Mesendoderm (in vitro differentiated cells): ENCODE measurements around the gene DNAJC1.

Experiments
- DNase-seq: peaks from one replicate; pipeline ENCODE4 v3.0.0; 2013
- H2AK5ac ChIP-seq: 2 replicates; pipeline ENCODE4 v1.6.1; 2013; ENCODE audit warnings: low read length, inconsistent platforms
- H2BK120ac ChIP-seq: 2 replicates; pipeline ENCODE4 v1.6.1; 2013; ENCODE audit warnings: low read depth, mild to moderate bottlenecking, low read length, moderate library complexity, mixed read lengths
- H2BK15ac ChIP-seq: replicated peaks from 2 replicates; pipeline ENCODE4 v1.6.1; 2013; ENCODE audit warnings: low read depth, mild to moderate bottlenecking, moderate library complexity
- H2BK5ac ChIP-seq: 2 replicates; pipeline ENCODE4 v1.6.1; 2013; ENCODE audit warnings: low read length, inconsistent platforms
- H3K18ac ChIP-seq: 2 replicates; pipeline ENCODE4 v1.6.1; 2013; ENCODE audit warnings: mild to moderate bottlenecking, low read length, mixed read lengths
- H3K23ac ChIP-seq: one replicate; pipeline ENCODE4 v1.6.1; 2013; ENCODE audit warnings: low read length
- H3K27ac ChIP-seq: 2 replicates; pipeline ENCODE4 v1.5.1; 2013; ENCODE audit warnings: low read depth, mild to moderate bottlenecking, inconsistent platforms, low read length, moderate library complexity
- H3K27me3 ChIP-seq: 2 replicates; pipeline ENCODE4 v1.6.1; 2013; ENCODE audit warnings: low read length, control low read depth, mild to moderate bottlenecking, inconsistent platforms; ENCODE audit not compliant: insufficient read depth, poor library complexity
- H3K36me3 ChIP-seq: 2 replicates; pipeline ENCODE4 v1.6.1; 2013; ENCODE audit warnings: low read length, inconsistent platforms; ENCODE audit not compliant: control insufficient read depth, insufficient read depth
- H3K4ac ChIP-seq: one replicate; pipeline ENCODE4 v1.6.1; 2013; ENCODE audit warnings: low read depth, mild to moderate bottlenecking, low read length, moderate library complexity
- H3K4me1 ChIP-seq: 2 replicates; pipeline ENCODE4 v1.6.1; 2013; ENCODE audit warnings: low read depth, low read length, inconsistent platforms; ENCODE audit not compliant: control insufficient read depth
- H3K4me2 ChIP-seq: 2 replicates; pipeline ENCODE4 v1.6.1; 2013; ENCODE audit warnings: low read length
- H3K4me3 ChIP-seq: 2 replicates; pipeline ENCODE4 v1.5.1; 2013; ENCODE audit warnings: mild to moderate bottlenecking, low read length
- H3K56ac ChIP-seq: one replicate; pipeline ENCODE4 v1.6.1; 2013; ENCODE audit warnings: low read length
- H3K79me1 ChIP-seq: 2 replicates; pipeline ENCODE4 v1.6.1; 2013; ENCODE audit warnings: low read length, inconsistent platforms
- H3K79me2 ChIP-seq: 2 replicates; pipeline ENCODE4 v1.6.1; 2013; ENCODE audit warnings: mild to moderate bottlenecking, low read length; ENCODE audit not compliant: control insufficient read depth, insufficient read depth
- H3K9ac ChIP-seq: 2 replicates; pipeline ENCODE4 v1.6.1; 2013; ENCODE audit warnings: low read length, inconsistent platforms
- H4K5ac ChIP-seq: one replicate; pipeline ENCODE4 v1.6.1; 2013; ENCODE audit warnings: low read length
- H4K8ac ChIP-seq: one replicate; pipeline ENCODE4 v1.6.1; 2013; ENCODE audit warnings: low read depth, mild to moderate bottlenecking, control low read depth, low read length, moderate library complexity
- WGBS: extraction: QIAGEN DNeasy Blood & Tissue Kit; methylation state at CpG from one replicate; pipeline ENCODE4 v1.1.7; 2013; ENCODE audit warnings: low lambda C conversion rate, missing lambda C conversion rate; ENCODE audit not compliant: insufficient coverage; ENCODE audit errors: extremely low coverage; 5-methylcytosine and 5-hydroxymethylcytosine counted together

DNAJC1 gene

DNA sequence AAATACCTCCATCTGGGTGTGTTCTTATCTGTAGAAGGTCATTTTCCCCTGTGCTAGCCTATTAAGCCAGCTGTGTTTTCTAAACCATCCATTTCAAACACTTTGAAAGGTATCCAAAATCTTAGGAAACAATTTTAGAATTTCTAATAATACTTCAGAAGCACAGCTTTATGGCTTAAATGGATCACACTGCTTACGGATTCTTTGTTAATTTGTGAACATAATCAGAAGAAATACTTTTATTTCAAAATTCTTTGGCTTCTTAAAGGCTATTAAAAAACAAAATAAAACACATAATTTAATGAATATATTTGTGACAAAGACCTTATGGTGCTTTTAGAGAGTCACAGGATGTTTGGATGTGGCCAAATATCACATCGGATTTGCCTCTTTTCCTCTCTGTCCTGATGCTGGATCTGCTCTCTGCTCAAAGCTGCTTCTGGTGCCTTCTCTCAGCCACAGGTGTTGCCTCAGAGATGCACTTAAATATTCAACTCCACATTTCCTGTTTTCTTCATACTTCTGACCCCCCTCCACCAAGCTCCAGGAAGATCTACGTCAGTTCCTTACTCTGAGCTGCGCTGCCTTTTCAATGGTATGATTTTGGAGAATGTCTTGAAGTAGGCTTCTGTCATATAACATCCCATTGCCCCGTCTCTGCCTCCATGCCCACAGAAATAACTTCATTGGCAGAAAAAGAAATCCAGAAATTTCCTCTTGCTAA lies 238.9 kb downstream of the DNAJC1 start:
- Histone ChIP-seq H3K4me2 (no peak overlapping the region), H3K36me3 (no peaks in the 10 kb centered on the region), H3K27ac (no peak overlapping the region), H3K27me3 (no peaks in the 10 kb centered on the region), H2AK5ac (no peak overlapping the region), H4K5ac (no peak overlapping the region), H3K9ac (no peak overlapping the region), H3K79me2 (no peaks in the 10 kb centered on the region), H3K56ac (no peak overlapping the region), H3K18ac (no peak overlapping the region), H2BK5ac (no peak overlapping the region), H3K4me1 (no peaks in the 10 kb centered on the region), H3K23ac (no peak overlapping the region), H3K4ac (no peak overlapping the region), H4K8ac (no peak overlapping the region), H3K4me3 (no peak overlapping the region), H3K79me1 (no peaks in the 10 kb centered on the region), H2BK15ac (no peak overlapping the region), H2BK120ac (no peak overlapping the region)
- no CpG with 5 or more reads among the region's 5 CpGs for WGBS
- DNase-seq: no peak

GRCh38 chr10:21760332-21760731 lies 243.2 kb downstream of the DNAJC1 start:
- H3K4ac ChIP-seq: no peak overlapping the region
- H2AK5ac ChIP-seq: no peak overlapping the region
- no peak overlapping the region for H3K9ac ChIP-seq
- H3K4me3 ChIP-seq: no peak overlapping the region
- peaks cover 9% of the 10 kb centered on the region for H3K4me1 ChIP-seq
- H3K4me2 ChIP-seq: no peak overlapping the region
- no CpG with 5 or more reads among the region's 2 CpGs for WGBS
- no peak overlapping the region for H2BK15ac ChIP-seq
- no peak for DNase-seq
- H3K18ac ChIP-seq: no peak overlapping the region
- no peak overlapping the region for H3K23ac ChIP-seq
- H2BK120ac ChIP-seq: no peak overlapping the region
- H3K56ac ChIP-seq: no peak overlapping the region
- no peak overlapping the region for H4K5ac ChIP-seq
- H3K79me2 ChIP-seq: no peaks in the 10 kb centered on the region
- no peak overlapping the region for H2BK5ac ChIP-seq
- H4K8ac ChIP-seq: no peak overlapping the region
- H3K36me3 ChIP-seq: no peaks in the 10 kb centered on the region
- H3K27me3 ChIP-seq: no peaks in the 10 kb centered on the region
- H3K79me1 ChIP-seq: no peaks in the 10 kb centered on the region
- H3K27ac ChIP-seq: no peak overlapping the region

DNA sequence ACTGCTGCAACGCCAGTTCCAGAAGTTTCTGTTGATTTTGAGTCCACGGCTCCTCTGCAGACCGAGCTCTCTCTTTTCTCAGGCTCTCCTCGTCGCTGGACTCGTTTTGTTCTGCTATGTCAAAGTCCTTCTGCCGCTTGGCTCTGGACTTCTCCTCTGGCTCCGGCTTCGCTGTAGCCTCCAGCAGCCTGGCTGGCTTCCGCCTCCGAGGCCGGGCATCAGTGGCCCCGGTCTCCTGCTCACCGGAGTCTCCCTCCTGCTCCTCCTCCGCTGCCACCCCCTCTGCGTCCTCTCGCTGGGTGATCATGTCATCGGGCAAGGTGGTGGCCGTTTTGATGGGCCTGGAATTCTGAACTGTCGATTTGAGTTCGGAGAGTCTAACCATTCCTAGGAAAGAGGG lies 244.3 kb downstream of the DNAJC1 start:
- H2BK15ac ChIP-seq: no peak overlapping the region
- H3K27ac ChIP-seq: no peak overlapping the region
- no peak overlapping the region for H2AK5ac ChIP-seq
- no peaks in the 10 kb centered on the region for H3K27me3 ChIP-seq
- H3K79me2 ChIP-seq: no peaks in the 10 kb centered on the region
- H3K36me3 ChIP-seq: no peaks in the 10 kb centered on the region
- H2BK5ac ChIP-seq: no peak overlapping the region
- no peak overlapping the region for H4K8ac ChIP-seq
- no peak overlapping the region for H3K4me2 ChIP-seq
- DNase-seq: no peak
- peaks cover 9% of the 10 kb centered on the region for H3K4me1 ChIP-seq
- no CpG with 5 or more reads among the region's 21 CpGs for WGBS
- H3K9ac ChIP-seq: no peak overlapping the region
- H3K79me1 ChIP-seq: no peaks in the 10 kb centered on the region
- no peak overlapping the region for H2BK120ac ChIP-seq
- H3K4ac ChIP-seq: no peak overlapping the region
- H3K18ac ChIP-seq: no peak overlapping the region
- no peak overlapping the region for H3K56ac ChIP-seq
- no peak overlapping the region for H4K5ac ChIP-seq
- no peak overlapping the region for H3K23ac ChIP-seq
- no peak overlapping the region for H3K4me3 ChIP-seq

GRCh38 chr10:21758696-21759095 lies 244.8 kb downstream of the DNAJC1 start:
- no peaks in the 10 kb centered on the region for H3K79me1 ChIP-seq
- H3K4me1 ChIP-seq: peaks cover 9% of the 10 kb centered on the region
- H3K18ac ChIP-seq: no peak overlapping the region
- no peak overlapping the region for H3K27ac ChIP-seq
- H4K5ac ChIP-seq: no peak overlapping the region
- no peaks in the 10 kb centered on the region for H3K27me3 ChIP-seq
- no peak overlapping the region for H3K56ac ChIP-seq
- no peaks in the 10 kb centered on the region for H3K79me2 ChIP-seq
- no CpG with 5 or more reads among the region's 7 CpGs for WGBS
- no peak overlapping the region for H2AK5ac ChIP-seq
- no peak overlapping the region for H3K9ac ChIP-seq
- no peak overlapping the region for H2BK120ac ChIP-seq
- no peak for DNase-seq
- H2BK15ac ChIP-seq: no peak overlapping the region
- no peaks in the 10 kb centered on the region for H3K36me3 ChIP-seq
- H3K4me2 ChIP-seq: no peak overlapping the region
- no peak overlapping the region for H4K8ac ChIP-seq
- H3K23ac ChIP-seq: no peak overlapping the region
- H3K4me3 ChIP-seq: no peak overlapping the region
- no peak overlapping the region for H2BK5ac ChIP-seq
- H3K4ac ChIP-seq: no peak overlapping the region

DNA sequence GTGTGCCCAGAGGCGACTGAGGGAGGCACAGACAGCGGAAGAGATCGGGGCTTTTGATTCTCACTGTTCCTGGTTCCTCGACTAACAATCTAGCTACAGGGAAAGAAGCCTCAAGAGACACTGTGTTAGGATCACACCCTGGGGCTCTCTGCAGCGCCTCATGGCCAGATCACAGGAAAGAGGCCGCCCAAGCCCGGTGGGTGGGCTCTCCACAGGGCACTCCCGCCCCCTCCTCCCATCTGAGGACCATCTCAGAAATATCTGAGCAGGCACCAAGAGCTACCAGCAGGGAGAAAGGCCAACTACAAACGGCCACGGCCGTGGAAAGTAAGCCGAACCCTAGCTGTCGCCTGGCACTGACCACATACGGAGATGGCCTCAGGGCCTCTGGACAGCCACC lies 245.3 kb downstream of the DNAJC1 start:
- H3K79me2 ChIP-seq: no peaks in the 10 kb centered on the region
- no peak overlapping the region for H3K4me3 ChIP-seq
- no peak overlapping the region for H2AK5ac ChIP-seq
- no peak overlapping the region for H3K27ac ChIP-seq
- no peaks in the 10 kb centered on the region for H3K36me3 ChIP-seq
- H3K56ac ChIP-seq: no peak overlapping the region
- no peak overlapping the region for H2BK120ac ChIP-seq
- no peak overlapping the region for H3K18ac ChIP-seq
- no peak overlapping the region for H4K5ac ChIP-seq
- H3K23ac ChIP-seq: no peak overlapping the region
- H3K27me3 ChIP-seq: no peaks in the 10 kb centered on the region
- H4K8ac ChIP-seq: no peak overlapping the region
- peak overlapping the region; percentile 18 for H3K4ac ChIP-seq
- peak; percentile 52 for DNase-seq
- H3K9ac ChIP-seq: no peak overlapping the region
- peaks cover 9% of the 10 kb centered on the region for H3K4me1 ChIP-seq
- no peak overlapping the region for H3K4me2 ChIP-seq
- no peak overlapping the region for H2BK15ac ChIP-seq
- H3K79me1 ChIP-seq: no peaks in the 10 kb centered on the region
- H2BK5ac ChIP-seq: no peak overlapping the region
- no CpG with 5 or more reads among the region's 14 CpGs for WGBS
